KMS-11 (cell line): Measurements from ENCODE around the gene AUTS2.

Experiments used
- H2AFZ ChIP-seq: fragments of 200-600 bp; sonication (generic); 2 replicates; pipeline ENCODE4 v1.6.1; 2016; ENCODE audit warnings: antibody characterized with exemption, mixed run types, low read depth
- H3K27ac ChIP-seq: fragments of 200-600 bp; sonication (generic); 2 replicates; pipeline ENCODE4 v1.6.1; 2016; ENCODE audit warnings: mild to moderate bottlenecking, mixed run types
- H3K27me3 ChIP-seq: fragments of 200-600 bp; sonication (generic); 2 replicates; pipeline ENCODE4 v1.6.1; 2017; ENCODE audit warnings: mild to moderate bottlenecking, low read depth, mixed run types, moderate library complexity; ENCODE audit not compliant: insufficient read depth
- H3K36me3 ChIP-seq: fragments of 200-600 bp; sonication (generic); 2 replicates; pipeline ENCODE4 v1.6.1; 2017; ENCODE audit warnings: mild to moderate bottlenecking, mixed run types; ENCODE audit not compliant: insufficient read depth
- H3K4me1 ChIP-seq: fragments of 200-600 bp; sonication (generic); 2 replicates; pipeline ENCODE4 v1.6.1; 2016; ENCODE audit warnings: mild to moderate bottlenecking, low read depth, mixed run types; ENCODE audit not compliant: poor library complexity, severe bottlenecking
- H3K4me2 ChIP-seq: fragments of 200-600 bp; sonication (generic); 2 replicates; pipeline ENCODE4 v1.7.0; 2016; ENCODE audit warnings: mild to moderate bottlenecking, mixed run types
- H3K4me3 ChIP-seq: fragments of 200-600 bp; sonication (generic); IDR thresholded peaks from 2 replicates; pipeline ENCODE4 v1.6.1; 2017; ENCODE audit warnings: low read depth, low read length, mixed read lengths; ENCODE audit not compliant: insufficient read depth
- H3K79me2 ChIP-seq: fragments of 200-600 bp; sonication (generic); 2 replicates; pipeline ENCODE4 v1.6.1; 2016; ENCODE audit warnings: low read depth, mixed run types; ENCODE audit not compliant: insufficient read depth
- H3K9ac ChIP-seq: fragments of 200-600 bp; sonication (generic); 2 replicates; pipeline ENCODE4 v1.6.1; 2016; ENCODE audit warnings: mild to moderate bottlenecking, mixed run types
- H4K20me1 ChIP-seq: fragments of 200-600 bp; sonication (generic); 2 replicates; pipeline ENCODE4 v1.6.1; 2016; ENCODE audit warnings: mild to moderate bottlenecking, mixed run types; ENCODE audit not compliant: insufficient read depth
- TF ChIP-seq, protein P1 (sequence below): fragments of 200-600 bp; sonication (generic); conservative IDR thresholded peaks from 2 replicates; pipeline ENCODE4 v1.6.1; 2017; ENCODE audit warnings: low read depth, mild to moderate bottlenecking, antibody characterized with exemption, low read length, moderate library complexity, mixed read lengths

AUTS2 gene

DNA sequence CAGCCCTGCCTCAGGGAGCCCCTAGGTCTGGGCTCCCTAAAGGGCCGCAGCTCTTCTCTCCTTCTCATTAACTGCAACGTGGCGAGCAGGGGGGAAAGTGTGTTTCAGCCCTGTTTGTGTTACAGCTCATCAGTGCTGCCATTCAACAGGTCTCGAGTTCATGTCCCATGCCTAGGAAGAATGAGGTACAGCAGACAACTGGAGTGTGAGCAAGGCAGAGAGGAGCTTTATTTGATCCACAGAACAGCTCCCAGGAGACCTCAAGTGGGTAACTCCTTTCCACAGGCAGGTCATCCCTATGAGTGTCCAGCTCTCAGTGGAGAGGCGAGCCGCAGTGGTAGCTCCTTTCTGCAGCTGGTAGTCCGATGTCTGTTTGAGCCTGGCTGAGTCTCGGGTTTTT is 313.1 kb downstream of the AUTS2 start:
- H2AFZ ChIP-seq, result no peak overlapping the region
- no peaks in the 10 kb centered on the region for H3K79me2 ChIP-seq

DNA sequence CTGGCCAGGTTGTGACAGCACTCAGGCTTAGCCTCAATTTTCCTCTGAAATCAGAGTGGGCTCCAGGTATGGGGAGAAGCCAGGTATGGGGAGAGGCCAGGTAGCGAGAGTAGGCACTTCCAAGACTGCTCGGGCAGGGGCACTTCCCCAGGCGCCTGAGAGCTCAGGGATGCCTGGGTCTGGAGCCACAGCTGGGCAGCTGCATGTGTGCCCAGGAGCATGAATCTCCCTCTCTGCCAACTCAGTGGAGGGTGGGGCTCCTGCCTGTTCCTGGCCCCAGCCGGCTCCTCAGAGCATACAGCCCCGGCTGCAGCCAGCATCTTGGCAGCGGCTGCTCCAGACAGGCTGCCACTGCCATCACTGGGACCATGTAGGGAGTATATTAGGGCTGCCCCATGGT is 313.9 kb downstream of the AUTS2 start:
- Histone ChIP-seq H3K4me3 (no peak overlapping the region), H3K4me2 (no peak overlapping the region), H3K79me2 (no peaks in the 10 kb centered on the region), H3K27ac (no peak overlapping the region), H3K27me3 (no peaks in the 10 kb centered on the region), H4K20me1 (no peaks in the 10 kb centered on the region), H3K9ac (no peak overlapping the region), H3K4me1 (no peaks in the 10 kb centered on the region), H3K36me3 (no peaks in the 10 kb centered on the region), H2AFZ (no peak overlapping the region)
- TF ChIP-seq, protein P1, sequence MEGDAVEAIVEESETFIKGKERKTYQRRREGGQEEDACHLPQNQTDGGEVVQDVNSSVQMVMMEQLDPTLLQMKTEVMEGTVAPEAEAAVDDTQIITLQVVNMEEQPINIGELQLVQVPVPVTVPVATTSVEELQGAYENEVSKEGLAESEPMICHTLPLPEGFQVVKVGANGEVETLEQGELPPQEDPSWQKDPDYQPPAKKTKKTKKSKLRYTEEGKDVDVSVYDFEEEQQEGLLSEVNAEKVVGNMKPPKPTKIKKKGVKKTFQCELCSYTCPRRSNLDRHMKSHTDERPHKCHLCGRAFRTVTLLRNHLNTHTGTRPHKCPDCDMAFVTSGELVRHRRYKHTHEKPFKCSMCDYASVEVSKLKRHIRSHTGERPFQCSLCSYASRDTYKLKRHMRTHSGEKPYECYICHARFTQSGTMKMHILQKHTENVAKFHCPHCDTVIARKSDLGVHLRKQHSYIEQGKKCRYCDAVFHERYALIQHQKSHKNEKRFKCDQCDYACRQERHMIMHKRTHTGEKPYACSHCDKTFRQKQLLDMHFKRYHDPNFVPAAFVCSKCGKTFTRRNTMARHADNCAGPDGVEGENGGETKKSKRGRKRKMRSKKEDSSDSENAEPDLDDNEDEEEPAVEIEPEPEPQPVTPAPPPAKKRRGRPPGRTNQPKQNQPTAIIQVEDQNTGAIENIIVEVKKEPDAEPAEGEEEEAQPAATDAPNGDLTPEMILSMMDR, result no peak

More for the DNA sequence above, 313.1 kb downstream of the AUTS2 start:
- Histone ChIP-seq H3K36me3 (no peaks in the 10 kb centered on the region), H3K27ac (no peak overlapping the region), H3K27me3 (no peaks in the 10 kb centered on the region), H3K4me1 (no peaks in the 10 kb centered on the region), H3K4me2 (no peak overlapping the region), H3K4me3 (no peak overlapping the region), H4K20me1 (no peaks in the 10 kb centered on the region), H3K9ac (no peak overlapping the region)
- TF ChIP-seq, protein P1, result no peak

DNA sequence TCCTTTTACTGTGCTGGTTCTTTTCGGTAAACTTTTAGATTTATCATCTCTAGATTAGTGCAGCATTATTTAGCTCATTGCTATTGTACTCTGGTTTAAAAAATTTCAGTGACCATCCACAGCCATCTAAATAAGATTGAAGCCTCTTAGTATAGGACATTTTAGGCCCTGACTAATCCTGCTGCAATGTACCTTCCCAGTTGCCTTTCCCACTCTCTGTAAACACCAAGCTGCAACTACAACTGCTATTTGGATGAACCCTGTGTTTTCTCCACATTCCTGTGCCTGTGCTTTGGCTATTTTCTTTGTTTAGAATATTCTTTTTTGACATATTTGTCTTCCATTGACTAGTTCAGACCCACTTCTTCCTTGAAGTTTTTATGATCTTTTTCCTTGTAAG is 314.6 kb downstream of the AUTS2 start:
- no peaks in the 10 kb centered on the region for H3K27me3 ChIP-seq
- H3K36me3 ChIP-seq, result no peaks in the 10 kb centered on the region
- no peaks in the 10 kb centered on the region for H3K79me2 ChIP-seq
- no peak overlapping the region for H3K27ac ChIP-seq
- H3K4me2 ChIP-seq, result no peak overlapping the region
- no peak overlapping the region for H2AFZ ChIP-seq
- H3K4me1 ChIP-seq, result no peaks in the 10 kb centered on the region
- H4K20me1 ChIP-seq, result no peaks in the 10 kb centered on the region
- TF ChIP-seq, protein P1, result no peak
- H3K9ac ChIP-seq, result no peak overlapping the region
- no peak overlapping the region for H3K4me3 ChIP-seq

DNA sequence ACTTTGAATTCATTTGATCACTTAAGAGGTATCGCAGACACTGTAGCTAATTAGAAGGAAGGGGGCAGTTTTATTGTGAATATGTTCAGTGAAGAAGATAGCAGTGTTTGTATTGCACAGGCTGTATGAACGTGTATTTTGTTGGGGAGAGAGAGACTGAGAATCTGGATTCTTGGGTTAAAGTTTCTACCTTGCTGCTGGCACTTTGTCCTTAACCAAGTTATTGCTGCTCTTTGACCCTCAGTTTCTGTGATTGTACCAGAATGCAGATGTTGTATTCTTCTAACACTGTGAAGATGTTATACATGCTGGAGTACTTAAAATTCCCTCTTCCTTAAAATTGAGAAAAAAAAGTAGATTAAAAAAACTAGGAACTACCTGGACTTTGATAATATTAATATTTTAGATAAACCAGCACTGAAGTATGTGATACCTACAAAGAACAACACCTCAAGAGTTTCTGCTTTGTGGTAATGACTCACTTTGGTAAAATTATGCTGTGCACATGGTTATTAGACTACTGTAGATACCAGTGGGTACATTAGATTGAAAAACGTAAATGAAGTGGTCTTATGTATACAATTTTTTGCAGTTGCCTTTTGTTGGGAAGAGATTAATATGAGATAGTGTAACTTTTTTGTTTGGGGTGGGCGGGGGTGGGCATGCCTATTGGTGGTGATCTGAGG is 321.3 kb downstream of the AUTS2 start:
- H3K36me3 ChIP-seq, result no peaks in the 10 kb centered on the region
- TF ChIP-seq, protein P1, result no peak
- H3K4me3 ChIP-seq, result no peak overlapping the region
- H3K9ac ChIP-seq, result no peak overlapping the region
- no peak overlapping the region for H3K4me2 ChIP-seq
- H3K27me3 ChIP-seq, result no peaks in the 10 kb centered on the region
- H3K79me2 ChIP-seq, result no peaks in the 10 kb centered on the region
- no peak overlapping the region for H2AFZ ChIP-seq
- no peaks in the 10 kb centered on the region for H3K4me1 ChIP-seq
- no peak overlapping the region for H3K27ac ChIP-seq
- no peaks in the 10 kb centered on the region for H4K20me1 ChIP-seq
